WTC11 (cell line): ENCODE data around the gene GPR26. TPM values are rescaled to one million over a fixed set of nuclear protein-coding genes. Genes with fewer than 3 reads are reported as not detected.

Source experiments
- ATAC-seq: fragments of 200-7000 bp; cut with Tn5 transposase; 2 replicates; pipeline ENCODE4 v1.10.0; 2021; ENCODE audit warnings: mild to moderate bottlenecking, moderate library complexity
- CTCF ChIA-PET: fragments of 300-600 bp; sonication (Branson Sonifier 250); formaldehyde crosslinking; loops from one replicate; lab custom pipeline; 2021; ENCODE audit warnings: antibody characterized with exemption; lab: Charles Lee
- POLR2A ChIA-PET: fragments of 350-600 bp; sonication (Branson Sonifier 250); formaldehyde crosslinking; loops from one replicate; lab custom pipeline; 2021; ENCODE audit warnings: antibody characterized with exemption; lab: Charles Lee
- DNase-seq: peaks from one replicate; pipeline ENCODE4 v3.0.0; 2021; ENCODE audit warnings: low spot score
- H3K27ac Mint-ChIP-seq: 2 replicates; pipeline ENCODE4 v1.8.0; 2021; ENCODE audit warnings: mixed read lengths
- H3K27me3 Mint-ChIP-seq: 2 replicates; pipeline ENCODE4 v1.8.0; 2021; ENCODE audit warnings: low read depth, mild to moderate bottlenecking, moderate library complexity, mixed read lengths
- H3K36me3 Mint-ChIP-seq: 2 replicates; pipeline ENCODE4 v1.8.0; 2021; ENCODE audit warnings: mixed read lengths
- H3K4me1 Mint-ChIP-seq: 2 replicates; pipeline ENCODE4 v1.8.0; 2022; ENCODE audit warnings: mixed read lengths
- H3K4me3 Mint-ChIP-seq: 2 replicates; pipeline ENCODE4 v1.8.0; 2021; ENCODE audit warnings: mild to moderate bottlenecking, moderate library complexity, mixed read lengths
- H3K9me3 Mint-ChIP-seq: 2 replicates; pipeline ENCODE4 v1.8.0; 2021; ENCODE audit warnings: mixed read lengths
- ATF2 ChIP-seq: sonication (generic); formaldehyde crosslinking; IDR thresholded peaks from 2 replicates; pipeline ENCODE4 v1.8.1; 2022; ENCODE audit warnings: low read depth, missing genetic modification reagents, borderline replicate concordance
- ATF6 ChIP-seq: sonication (generic); formaldehyde crosslinking; IDR thresholded peaks from 2 replicates; pipeline ENCODE4 v1.8.1; 2023; ENCODE audit warnings: mild to moderate bottlenecking, missing genetic modification reagents
- EMX1 ChIP-seq: fragments of 250-450 bp; sonication (Bioruptor Pico); IDR thresholded peaks from 2 replicates; pipeline ENCODE4 v1.8.0; 2021; ENCODE audit warnings: mild to moderate bottlenecking
- ERG ChIP-seq: fragments of 250-450 bp; sonication (Bioruptor Pico); IDR thresholded peaks from 2 replicates; pipeline ENCODE4 v1.8.0; 2021; ENCODE audit warnings: mild to moderate bottlenecking
- GABPB1 ChIP-seq: sonication (generic); formaldehyde crosslinking; IDR thresholded peaks from 2 replicates; pipeline ENCODE4 v1.8.1; 2023; ENCODE audit warnings: mild to moderate bottlenecking, missing genetic modification reagents
- HMGA2 ChIP-seq: fragments of 250-450 bp; sonication (Bioruptor Pico); IDR thresholded peaks from 2 replicates; pipeline ENCODE4 v1.4.0; 2021; ENCODE audit warnings: mild to moderate bottlenecking, moderate library complexity
- JUN ChIP-seq: sonication (generic); formaldehyde crosslinking; IDR thresholded peaks from 2 replicates; pipeline ENCODE4 v1.8.0; 2023; ENCODE audit warnings: mild to moderate bottlenecking, missing genetic modification reagents
- MLX ChIP-seq: sonication (generic); formaldehyde crosslinking; IDR thresholded peaks from 2 replicates; pipeline ENCODE4 v1.8.1; 2023; ENCODE audit warnings: mild to moderate bottlenecking, missing genetic modification reagents, moderate library complexity
- NR1H2 ChIP-seq: sonication (generic); formaldehyde crosslinking; IDR thresholded peaks from 2 replicates; pipeline ENCODE4 v1.9.0; 2021; ENCODE audit warnings: mild to moderate bottlenecking, moderate library complexity, missing genetic modification reagents
- SP1 ChIP-seq: sonication (generic); formaldehyde crosslinking; conservative IDR thresholded peaks from 2 replicates; pipeline ENCODE4 v1.8.1; 2022; ENCODE audit warnings: missing genetic modification reagents
- TEAD4 ChIP-seq: sonication (generic); formaldehyde crosslinking; IDR thresholded peaks from 2 replicates; pipeline ENCODE4 v1.8.0; 2022; ENCODE audit warnings: mild to moderate bottlenecking, missing genetic modification reagents
- ZNF263 ChIP-seq: sonication (generic); formaldehyde crosslinking; IDR thresholded peaks from 2 replicates; pipeline ENCODE4 v1.8.1; 2022; ENCODE audit warnings: low read depth, mild to moderate bottlenecking, moderate library complexity, missing genetic modification reagents
- ZNF396 ChIP-seq: fragments of 250-450 bp; sonication (Bioruptor Pico); IDR thresholded peaks from 2 replicates; pipeline ENCODE4 v1.8.0; 2021; ENCODE audit warnings: mild to moderate bottlenecking, moderate library complexity, borderline replicate concordance
- ZSCAN18 ChIP-seq: fragments of 250-450 bp; sonication (Bioruptor Pico); IDR thresholded peaks from 2 replicates; pipeline ENCODE4 v2.1.2; 2022; ENCODE audit warnings: mild to moderate bottlenecking, moderate library complexity
- total RNA-seq: library from RNA; stranded (reverse); gene quantifications from 3 replicates; pipeline ENCODE4 v1.2.3, GENCODE V29; 2021
- TF ChIP-seq, protein P1 (sequence below): fragments of 250-450 bp; sonication (Bioruptor Pico); IDR thresholded peaks from 2 replicates; pipeline ENCODE4 v1.9.0; 2021; ENCODE audit warnings: mild to moderate bottlenecking
- TF ChIP-seq, protein P2 (sequence below): sonication (generic); formaldehyde crosslinking; IDR thresholded peaks from 2 replicates; pipeline ENCODE4 v1.8.0; 2022; ENCODE audit warnings: mild to moderate bottlenecking, missing genetic modification reagents
- TF ChIP-seq, protein P3 (sequence below): fragments of 200-600 bp; IDR thresholded peaks from 2 replicates; pipeline ENCODE4 v1.8.0; 2022; ENCODE audit warnings: antibody characterized with exemption
- TF ChIP-seq, protein P4 (sequence below): sonication (generic); formaldehyde crosslinking; IDR thresholded peaks from 2 replicates; pipeline ENCODE4 v1.8.1; 2022; ENCODE audit warnings: low read depth, mild to moderate bottlenecking, moderate library complexity, missing genetic modification reagents, borderline replicate concordance
- TF ChIP-seq, protein P5 (sequence below): sonication (generic); formaldehyde crosslinking; IDR thresholded peaks from 2 replicates; pipeline ENCODE4 v1.8.0; 2022; ENCODE audit warnings: mild to moderate bottlenecking, missing genetic modification reagents
- TF ChIP-seq, protein P6 (sequence below): sonication (generic); formaldehyde crosslinking; IDR thresholded peaks from 2 replicates; pipeline ENCODE4 v1.8.0; 2022; ENCODE audit warnings: mild to moderate bottlenecking, missing genetic modification reagents

The GPR26 gene
- total RNA-seq, 1 experiment from 2014 or later: 0.07 TPM

DNA sequence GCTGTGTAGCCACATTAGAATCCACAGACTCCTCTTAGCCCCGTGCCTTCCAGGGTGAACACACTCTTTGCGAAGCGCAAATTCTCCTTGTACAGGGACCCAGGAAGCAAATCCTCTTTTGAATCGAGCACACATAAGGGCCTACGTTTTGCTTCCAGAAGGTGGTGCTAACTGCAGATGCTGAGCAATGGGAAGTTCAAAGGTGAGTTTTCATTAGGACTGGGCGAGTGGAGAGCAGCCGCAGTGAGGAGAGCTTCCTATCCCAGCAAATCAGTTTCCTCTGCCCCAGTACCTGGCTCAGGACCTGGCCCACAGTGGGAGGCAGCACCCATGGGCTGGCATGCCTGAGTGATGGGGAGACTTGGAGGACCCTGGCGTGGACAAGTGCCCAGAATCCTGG is 23.5 kb upstream of the GPR26 start (continued):
- TF ChIP-seq, protein P1, sequence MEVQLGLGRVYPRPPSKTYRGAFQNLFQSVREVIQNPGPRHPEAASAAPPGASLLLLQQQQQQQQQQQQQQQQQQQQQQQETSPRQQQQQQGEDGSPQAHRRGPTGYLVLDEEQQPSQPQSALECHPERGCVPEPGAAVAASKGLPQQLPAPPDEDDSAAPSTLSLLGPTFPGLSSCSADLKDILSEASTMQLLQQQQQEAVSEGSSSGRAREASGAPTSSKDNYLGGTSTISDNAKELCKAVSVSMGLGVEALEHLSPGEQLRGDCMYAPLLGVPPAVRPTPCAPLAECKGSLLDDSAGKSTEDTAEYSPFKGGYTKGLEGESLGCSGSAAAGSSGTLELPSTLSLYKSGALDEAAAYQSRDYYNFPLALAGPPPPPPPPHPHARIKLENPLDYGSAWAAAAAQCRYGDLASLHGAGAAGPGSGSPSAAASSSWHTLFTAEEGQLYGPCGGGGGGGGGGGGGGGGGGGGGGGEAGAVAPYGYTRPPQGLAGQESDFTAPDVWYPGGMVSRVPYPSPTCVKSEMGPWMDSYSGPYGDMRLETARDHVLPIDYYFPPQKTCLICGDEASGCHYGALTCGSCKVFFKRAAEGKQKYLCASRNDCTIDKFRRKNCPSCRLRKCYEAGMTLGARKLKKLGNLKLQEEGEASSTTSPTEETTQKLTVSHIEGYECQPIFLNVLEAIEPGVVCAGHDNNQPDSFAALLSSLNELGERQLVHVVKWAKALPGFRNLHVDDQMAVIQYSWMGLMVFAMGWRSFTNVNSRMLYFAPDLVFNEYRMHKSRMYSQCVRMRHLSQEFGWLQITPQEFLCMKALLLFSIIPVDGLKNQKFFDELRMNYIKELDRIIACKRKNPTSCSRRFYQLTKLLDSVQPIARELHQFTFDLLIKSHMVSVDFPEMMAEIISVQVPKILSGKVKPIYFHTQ: no peak
- TF ChIP-seq ERG (CRISPR knock-in tag) (no peak), TEAD4 (no peak), ATF2 (CRISPR knock-in tag) (no peak), MLX (no peak)

DNA sequence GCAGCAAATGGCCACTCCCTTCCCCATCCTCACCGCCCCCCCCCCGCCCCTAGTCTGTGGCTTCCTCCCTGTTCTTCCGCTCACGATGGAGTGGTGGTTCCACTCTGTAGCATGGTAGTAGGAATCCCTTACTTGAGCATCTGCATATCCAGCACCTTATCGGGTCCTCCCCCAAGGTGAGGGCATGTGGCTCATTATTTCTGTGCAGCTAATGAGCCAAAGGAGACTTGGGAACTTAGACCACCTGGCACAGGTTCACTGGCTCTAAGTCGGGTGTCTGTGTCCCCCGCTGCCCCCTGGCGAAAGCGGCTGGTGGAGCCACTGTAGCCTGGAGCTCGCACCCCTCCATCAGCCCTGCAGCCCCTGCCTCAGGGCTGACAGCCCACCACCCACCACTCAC is 22.8 kb upstream of the GPR26 start:
- Mint-ChIP-seq H3K4me1 (peaks cover 46% of the 10 kb centered on the region), H3K27me3 (no peaks in the 10 kb centered on the region), H3K4me3 (no peak overlapping the region), H3K27ac (no peak overlapping the region), H3K36me3 (no peaks in the 10 kb centered on the region), H3K9me3 (no peaks in the 10 kb centered on the region)
- ChIA-PET POLR2A (no interaction called here), CTCF (interaction anchor here (0.5 to 5.3 kb wide), 25 partner anchors 9 to 428 kb away, joined by 3 to 46 read pairs (median 4); no protein-coding TSS in a partner anchor)
- peak; percentile 59 for DNase-seq
- ATAC-seq: peak; percentile 58
- TF ChIP-seq, protein P2, sequence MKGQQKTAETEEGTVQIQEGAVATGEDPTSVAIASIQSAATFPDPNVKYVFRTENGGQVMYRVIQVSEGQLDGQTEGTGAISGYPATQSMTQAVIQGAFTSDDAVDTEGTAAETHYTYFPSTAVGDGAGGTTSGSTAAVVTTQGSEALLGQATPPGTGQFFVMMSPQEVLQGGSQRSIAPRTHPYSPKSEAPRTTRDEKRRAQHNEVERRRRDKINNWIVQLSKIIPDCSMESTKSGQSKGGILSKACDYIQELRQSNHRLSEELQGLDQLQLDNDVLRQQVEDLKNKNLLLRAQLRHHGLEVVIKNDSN (CRISPR knock-in tag): no peak
- TF ChIP-seq ZSCAN18 (CRISPR knock-in tag): no peak
- TF ChIP-seq NR1H2 (CRISPR knock-in tag): no peak
- TF ChIP-seq ATF6: no peak
- TF ChIP-seq EMX1: no peak
- TF ChIP-seq ZNF263 (CRISPR knock-in tag): no peak
- no peak for TF ChIP-seq GABPB1
- TF ChIP-seq ZNF396 (CRISPR knock-in tag): no peak
- TF ChIP-seq, protein P3, sequence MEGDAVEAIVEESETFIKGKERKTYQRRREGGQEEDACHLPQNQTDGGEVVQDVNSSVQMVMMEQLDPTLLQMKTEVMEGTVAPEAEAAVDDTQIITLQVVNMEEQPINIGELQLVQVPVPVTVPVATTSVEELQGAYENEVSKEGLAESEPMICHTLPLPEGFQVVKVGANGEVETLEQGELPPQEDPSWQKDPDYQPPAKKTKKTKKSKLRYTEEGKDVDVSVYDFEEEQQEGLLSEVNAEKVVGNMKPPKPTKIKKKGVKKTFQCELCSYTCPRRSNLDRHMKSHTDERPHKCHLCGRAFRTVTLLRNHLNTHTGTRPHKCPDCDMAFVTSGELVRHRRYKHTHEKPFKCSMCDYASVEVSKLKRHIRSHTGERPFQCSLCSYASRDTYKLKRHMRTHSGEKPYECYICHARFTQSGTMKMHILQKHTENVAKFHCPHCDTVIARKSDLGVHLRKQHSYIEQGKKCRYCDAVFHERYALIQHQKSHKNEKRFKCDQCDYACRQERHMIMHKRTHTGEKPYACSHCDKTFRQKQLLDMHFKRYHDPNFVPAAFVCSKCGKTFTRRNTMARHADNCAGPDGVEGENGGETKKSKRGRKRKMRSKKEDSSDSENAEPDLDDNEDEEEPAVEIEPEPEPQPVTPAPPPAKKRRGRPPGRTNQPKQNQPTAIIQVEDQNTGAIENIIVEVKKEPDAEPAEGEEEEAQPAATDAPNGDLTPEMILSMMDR: no peak; the same call in 1 of the 2 replicates
- TF ChIP-seq, protein P4, sequence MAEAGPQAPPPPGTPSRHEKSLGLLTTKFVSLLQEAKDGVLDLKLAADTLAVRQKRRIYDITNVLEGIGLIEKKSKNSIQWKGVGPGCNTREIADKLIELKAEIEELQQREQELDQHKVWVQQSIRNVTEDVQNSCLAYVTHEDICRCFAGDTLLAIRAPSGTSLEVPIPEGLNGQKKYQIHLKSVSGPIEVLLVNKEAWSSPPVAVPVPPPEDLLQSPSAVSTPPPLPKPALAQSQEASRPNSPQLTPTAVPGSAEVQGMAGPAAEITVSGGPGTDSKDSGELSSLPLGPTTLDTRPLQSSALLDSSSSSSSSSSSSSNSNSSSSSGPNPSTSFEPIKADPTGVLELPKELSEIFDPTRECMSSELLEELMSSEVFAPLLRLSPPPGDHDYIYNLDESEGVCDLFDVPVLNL (CRISPR knock-in tag): no peak
- TF ChIP-seq, protein P5, sequence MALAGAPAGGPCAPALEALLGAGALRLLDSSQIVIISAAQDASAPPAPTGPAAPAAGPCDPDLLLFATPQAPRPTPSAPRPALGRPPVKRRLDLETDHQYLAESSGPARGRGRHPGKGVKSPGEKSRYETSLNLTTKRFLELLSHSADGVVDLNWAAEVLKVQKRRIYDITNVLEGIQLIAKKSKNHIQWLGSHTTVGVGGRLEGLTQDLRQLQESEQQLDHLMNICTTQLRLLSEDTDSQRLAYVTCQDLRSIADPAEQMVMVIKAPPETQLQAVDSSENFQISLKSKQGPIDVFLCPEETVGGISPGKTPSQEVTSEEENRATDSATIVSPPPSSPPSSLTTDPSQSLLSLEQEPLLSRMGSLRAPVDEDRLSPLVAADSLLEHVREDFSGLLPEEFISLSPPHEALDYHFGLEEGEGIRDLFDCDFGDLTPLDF (CRISPR knock-in tag): no peak
- TF ChIP-seq SP1 (CRISPR knock-in tag): no peak
- no peak for TF ChIP-seq HMGA2
- TF ChIP-seq, protein P6, sequence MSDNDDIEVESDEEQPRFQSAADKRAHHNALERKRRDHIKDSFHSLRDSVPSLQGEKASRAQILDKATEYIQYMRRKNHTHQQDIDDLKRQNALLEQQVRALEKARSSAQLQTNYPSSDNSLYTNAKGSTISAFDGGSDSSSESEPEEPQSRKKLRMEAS: no peak
- no peak for TF ChIP-seq JUN (CRISPR knock-in tag)
